Adipocyte (in vitro differentiated cells): ENCODE results near the gene DTNBP1.
"Not testable (repeated sequence)": the region's sequence is repeated elsewhere in the genome, so short reads cannot be mapped to it uniquely, and the experiment has no call there.

ENCODE experiments used
- DNase-seq: peaks from one replicate; pipeline ENCODE4 v3.0.0-alpha.2; 2015; ENCODE audit warnings: low read depth
- H3K27me3 ChIP-seq: replicated peaks from 2 replicates; pipeline ENCODE4 v1.7.0; 2013; ENCODE audit warnings: mild to moderate bottlenecking, low read length, moderate library complexity; ENCODE audit not compliant: control insufficient read depth, insufficient read depth
- H3K36me3 ChIP-seq: 2 replicates; pipeline ENCODE4 v1.7.0; 2013; ENCODE audit warnings: low read length, mild to moderate bottlenecking, moderate library complexity; ENCODE audit not compliant: control insufficient read depth, insufficient read depth, severe bottlenecking
- H3K4me1 ChIP-seq: 2 replicates; pipeline ENCODE4 v1.7.0; 2013; ENCODE audit warnings: mild to moderate bottlenecking, low read length, moderate library complexity; ENCODE audit not compliant: control insufficient read depth, insufficient read depth
- H3K4me3 ChIP-seq: 2 replicates; pipeline ENCODE4 v1.7.0; 2013; ENCODE audit warnings: mild to moderate bottlenecking, low read length, moderate library complexity
- H3K9ac ChIP-seq: 2 replicates; pipeline ENCODE4 v1.7.0; 2013; ENCODE audit warnings: mild to moderate bottlenecking, low read length, moderate library complexity
- H3K9me3 ChIP-seq: 2 replicates; pipeline ENCODE4 v1.7.0; 2013; ENCODE audit warnings: mild to moderate bottlenecking, low read length, moderate library complexity; ENCODE audit not compliant: control insufficient read depth

The DTNBP1 gene

GRCh38 chr6:15553031-15553430 lies 109.8 kb downstream of the DTNBP1 start:
- no peaks in the 10 kb centered on the region for H3K27me3 ChIP-seq
- no peaks in the 10 kb centered on the region for H3K9me3 ChIP-seq
- H3K4me3 ChIP-seq = no peak overlapping the region
- DNase-seq = no peak
- peaks cover 4% of the 10 kb centered on the region for H3K4me1 ChIP-seq
- H3K9ac ChIP-seq = no peak overlapping the region
- no peaks in the 10 kb centered on the region for H3K36me3 ChIP-seq

- Histone ChIP-seq H3K4me3 (no peak overlapping the region), H3K9me3 (no peaks in the 10 kb centered on the region), H3K4me1 (peaks cover 4% of the 10 kb centered on the region), H3K9ac (no peak overlapping the region), H3K27me3 (no peaks in the 10 kb centered on the region), H3K36me3 (no peaks in the 10 kb centered on the region)
- DNase-seq = no peak
Observed at GRCh38 chr6:15551798-15552197, 111.0 kb downstream of the DTNBP1 start.

- H3K27me3 ChIP-seq = no peaks in the 10 kb centered on the region
- no peaks in the 10 kb centered on the region for H3K9me3 ChIP-seq
Observed at GRCh38 chr6:15551262-15551661, 111.6 kb downstream of the DTNBP1 start.

GRCh38 chr6:15550546-15551123 lies 112.2 kb downstream of the DTNBP1 start:
- Histone ChIP-seq H3K27me3 (no peaks in the 10 kb centered on the region), H3K4me3 (no peak overlapping the region)
- no peak for DNase-seq

More at GRCh38 chr6:15551262-15551661, 111.6 kb downstream of the DTNBP1 start:
- H3K36me3 ChIP-seq = no peaks in the 10 kb centered on the region
- H3K9ac ChIP-seq = no peak overlapping the region
- H3K4me1 ChIP-seq = peaks cover 4% of the 10 kb centered on the region
- H3K4me3 ChIP-seq = no peak overlapping the region
- DNase-seq = no peak

GRCh38 chr6:15549371-15549770 lies 113.5 kb downstream of the DTNBP1 start:
- Histone ChIP-seq H3K27me3 (no peaks in the 10 kb centered on the region), H3K9ac (no peak overlapping the region)

More at GRCh38 chr6:15550546-15551123, 112.2 kb downstream of the DTNBP1 start:
- Histone ChIP-seq H3K9me3 (no peaks in the 10 kb centered on the region), H3K36me3 (no peaks in the 10 kb centered on the region), H3K9ac (no peak overlapping the region), H3K4me1 (peaks cover 1% of the 10 kb centered on the region)

DNA sequence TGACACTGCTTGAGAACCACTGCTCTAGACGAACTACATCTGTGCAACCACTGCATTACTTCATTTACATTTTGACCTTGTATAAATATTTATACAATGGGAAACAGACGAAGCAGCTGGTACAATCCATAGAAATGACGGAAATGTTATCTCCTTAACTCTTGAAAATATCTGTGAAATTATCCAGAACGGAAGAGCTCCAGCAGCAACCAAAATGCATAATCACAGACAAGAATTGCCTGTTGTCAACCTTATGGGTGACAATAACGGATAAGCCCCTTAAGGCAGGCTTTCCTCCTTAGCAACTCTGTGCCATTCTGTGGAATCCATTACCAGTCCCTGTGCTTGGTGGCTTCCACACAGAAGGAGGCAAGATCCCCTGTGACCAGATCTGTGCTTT lies 115.4 kb downstream of the DTNBP1 start:
- Histone ChIP-seq H3K4me3 (no peak overlapping the region), H3K36me3 (no peaks in the 10 kb centered on the region), H3K4me1 (peaks cover 5% of the 10 kb centered on the region), H3K9me3 (no peaks in the 10 kb centered on the region), H3K27me3 (no peaks in the 10 kb centered on the region), H3K9ac (no peak overlapping the region)
- DNase-seq = no peak

More at GRCh38 chr6:15549371-15549770, 113.5 kb downstream of the DTNBP1 start:
- no peak for DNase-seq
- Histone ChIP-seq H3K4me3 (no peak overlapping the region), H3K4me1 (peaks cover 2% of the 10 kb centered on the region), H3K36me3 (no peaks in the 10 kb centered on the region), H3K9me3 (no peaks in the 10 kb centered on the region)

- Histone ChIP-seq H3K4me3 (no peak overlapping the region), H3K9ac (no peak overlapping the region), H3K27me3 (no peaks in the 10 kb centered on the region), H3K36me3 (no peaks in the 10 kb centered on the region), H3K4me1 (peaks cover 5% of the 10 kb centered on the region), H3K9me3 (no peaks in the 10 kb centered on the region)
- DNase-seq = no peak
Observed at GRCh38 chr6:15546591-15546990, 116.2 kb downstream of the DTNBP1 start.

- no peaks in the 10 kb centered on the region for H3K9me3 ChIP-seq
- H3K36me3 ChIP-seq = no peaks in the 10 kb centered on the region
- DNase-seq = no peak
- H3K9ac ChIP-seq = no peak overlapping the region
- H3K27me3 ChIP-seq = no peaks in the 10 kb centered on the region
- no peak overlapping the region for H3K4me3 ChIP-seq
- peaks cover 7% of the 10 kb centered on the region for H3K4me1 ChIP-seq
Observed at GRCh38 chr6:15544321-15544900, 118.4 kb downstream of the DTNBP1 start.

DNA sequence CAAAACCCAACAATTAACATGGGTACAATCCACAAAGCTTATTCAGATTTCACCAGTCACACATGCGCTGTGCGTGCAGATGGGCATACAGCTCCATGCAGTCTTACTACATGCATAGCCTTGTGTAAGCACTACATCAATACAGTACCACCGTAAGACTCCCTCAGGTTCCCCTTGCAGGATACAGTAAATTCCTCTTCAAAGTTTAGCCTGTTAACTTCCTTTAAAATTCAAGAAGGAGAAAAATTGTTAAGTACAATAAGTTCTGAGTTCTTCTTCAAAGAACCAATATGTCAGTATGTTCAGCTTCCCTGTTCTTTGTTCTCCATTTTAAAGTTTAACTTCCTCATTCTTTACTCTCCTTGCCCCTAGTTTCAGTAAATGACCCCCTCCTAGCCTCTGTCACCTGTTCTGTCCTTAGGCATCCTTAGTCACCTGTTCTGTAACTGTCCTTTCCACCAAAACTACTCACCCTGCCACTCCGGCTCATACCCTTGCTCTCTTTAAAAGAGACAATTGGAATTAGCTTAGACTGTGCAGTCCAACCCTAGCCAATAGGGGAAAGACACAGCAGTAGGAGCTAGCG lies 119.4 kb downstream of the DTNBP1 start:
- H3K27me3 ChIP-seq, H3K4me1 ChIP-seq, H3K36me3 ChIP-seq, H3K4me3 ChIP-seq, H3K9ac ChIP-seq, H3K9me3 ChIP-seq, DNase-seq: not testable (repeated sequence)

DNA sequence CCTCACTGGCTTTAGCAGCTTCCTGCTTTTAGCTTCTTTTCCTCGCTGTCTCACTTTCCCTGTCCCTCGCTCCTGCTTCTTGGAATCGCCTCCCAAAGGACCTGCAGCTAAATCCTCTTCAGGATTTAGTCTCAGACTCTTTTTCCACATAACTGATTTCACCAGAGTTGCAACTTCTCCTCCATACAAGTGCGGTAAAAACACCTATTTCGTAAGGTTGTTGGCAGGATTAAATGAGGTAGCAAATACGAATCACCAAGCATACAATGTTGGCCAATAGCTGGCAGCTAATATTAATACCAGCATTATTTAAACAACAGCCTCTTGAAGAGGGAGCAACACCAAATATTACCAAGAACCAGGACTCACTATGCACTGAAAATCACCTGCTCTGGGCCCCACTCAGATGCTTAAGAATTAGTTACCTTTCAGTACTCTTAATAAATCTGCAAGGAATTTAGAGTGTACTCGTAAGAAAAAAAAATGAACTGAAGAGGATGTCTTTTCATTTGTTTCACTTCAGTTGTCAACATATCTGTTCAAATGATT lies 123.0 kb downstream of the DTNBP1 start:
- no peak overlapping the region for H3K4me3 ChIP-seq
- no peak overlapping the region for H3K9ac ChIP-seq
- no peak for DNase-seq
- H3K9me3 ChIP-seq = no peaks in the 10 kb centered on the region
- H3K27me3 ChIP-seq = no peaks in the 10 kb centered on the region
- no peaks in the 10 kb centered on the region for H3K36me3 ChIP-seq
- H3K4me1 ChIP-seq = peaks cover 18% of the 10 kb centered on the region

DNA sequence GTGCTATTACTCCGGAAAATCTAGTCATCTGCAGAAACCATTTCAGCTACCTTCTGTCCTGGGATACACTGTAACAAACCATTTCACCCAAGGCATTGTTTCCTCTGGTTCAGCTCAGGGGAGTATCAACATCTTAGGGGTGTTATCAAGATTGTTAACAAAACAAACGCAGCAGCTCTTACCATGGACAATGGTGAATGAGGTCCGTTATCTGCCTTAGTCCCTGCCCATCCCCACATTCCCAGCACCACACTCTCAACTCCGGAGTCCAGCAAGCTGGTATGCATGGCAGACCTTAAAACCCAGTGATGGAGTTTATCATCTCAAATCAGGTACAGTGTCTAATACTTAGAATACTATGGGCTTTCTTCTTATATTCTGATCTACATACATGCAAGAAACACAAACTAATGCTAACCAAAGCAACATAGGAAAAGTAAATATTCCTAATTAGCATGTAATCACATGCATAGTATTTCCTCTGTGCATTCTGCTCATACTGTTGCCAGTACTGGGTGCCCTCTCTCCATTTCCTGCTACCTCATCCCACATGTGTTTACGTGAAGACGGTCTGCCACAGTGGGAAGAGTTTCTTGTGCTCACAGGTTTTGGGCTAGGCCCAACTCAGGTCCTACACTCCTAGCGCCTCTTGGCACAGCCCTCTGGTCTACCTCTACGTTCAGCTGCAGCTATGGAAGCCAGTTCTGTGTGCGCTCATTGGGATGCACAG lies 123.9 kb downstream of the DTNBP1 start:
- Histone ChIP-seq H3K9me3 (no peaks in the 10 kb centered on the region), H3K4me3 (no peak overlapping the region), H3K9ac (no peak overlapping the region), H3K27me3 (no peaks in the 10 kb centered on the region), H3K4me1 (peaks cover 13% of the 10 kb centered on the region), H3K36me3 (no peaks in the 10 kb centered on the region)
- DNase-seq = no peak
